Caco-2 (cell line): ENCODE results near the gene COQ8A. TPM values are rescaled to one million over a fixed set of nuclear protein-coding genes. Genes with fewer than 3 reads are reported as not detected.

Source experiments
- BruUV-seq: library from RNA; stranded (reverse); fragments of 400-500 nt; replicated peaks from 2 replicates; lab custom pipeline; 2021; lab: Mats Ljungman, UMichigan
- CTCF ChIA-PET: fragments of 300-600 bp; sonication (Branson Sonifier 250); formaldehyde crosslinking; loops from one replicate; lab custom pipeline; 2022; ENCODE audit warnings: antibody characterized with exemption; lab: Charles Lee
- POLR2A ChIA-PET: fragments of 300-600 bp; sonication (Branson Sonifier 250); formaldehyde crosslinking; loops from one replicate; lab custom pipeline; 2022; ENCODE audit warnings: antibody characterized with exemption; lab: Charles Lee
- DNase-seq, 2 experiments: peaks; one replicate each; pipeline versions ENCODE4 v3.0.0 to v3.0.0-alpha.2; 2020 to 2022
- H3K27me3 ChIP-seq: replicated peaks from 2 replicates; pipeline ENCODE4 v1.6.0; 2011; ENCODE audit warnings: low read length; ENCODE audit not compliant: control insufficient read depth, insufficient read depth
- H3K36me3 ChIP-seq: 2 replicates; pipeline ENCODE4 v1.5.1; 2011; ENCODE audit warnings: low read length; ENCODE audit not compliant: control insufficient read depth, insufficient read depth
- H3K4me1 ChIP-seq: fragments of 250-450 bp; sonication (Bioruptor Pico); 2 replicates; pipeline ENCODE4 v1.5.1; 2020; ENCODE audit warnings: mild to moderate bottlenecking
- H3K4me3 ChIP-seq: 2 replicates; pipeline ENCODE4 v1.5.1; 2011; ENCODE audit warnings: low read depth, mild to moderate bottlenecking, control low read depth, low read length
- H3K9me3 ChIP-seq: fragments of 250-450 bp; sonication (Bioruptor Pico); 2 replicates; pipeline ENCODE4 v1.5.1; 2020; ENCODE audit warnings: mild to moderate bottlenecking, moderate library complexity
- H3K27ac Mint-ChIP-seq: one replicate; pipeline ENCODE4 v1.8.0; 2022; ENCODE audit warnings: mixed read lengths; ENCODE audit not compliant: unreplicated experiment
- H3K27me3 Mint-ChIP-seq: one replicate; pipeline ENCODE4 v1.8.0; 2022; ENCODE audit warnings: mixed read lengths; ENCODE audit not compliant: insufficient read depth, unreplicated experiment
- H3K36me3 Mint-ChIP-seq: one replicate; pipeline ENCODE4 v1.8.0; 2022; ENCODE audit warnings: mild to moderate bottlenecking, mixed read lengths; ENCODE audit not compliant: insufficient read depth, unreplicated experiment
- H3K4me1 Mint-ChIP-seq: one replicate; pipeline ENCODE4 v1.8.0; 2022; ENCODE audit warnings: low read depth, mixed read lengths; ENCODE audit not compliant: unreplicated experiment
- H3K4me3 Mint-ChIP-seq: one replicate; pipeline ENCODE4 v1.8.0; 2022; ENCODE audit warnings: mild to moderate bottlenecking, moderate library complexity, mixed read lengths; ENCODE audit not compliant: unreplicated experiment
- H3K9me3 Mint-ChIP-seq: one replicate; pipeline ENCODE4 v1.8.0; 2022; ENCODE audit warnings: mixed read lengths; ENCODE audit not compliant: unreplicated experiment
- CTCF ChIP-seq, 2 experiments: fragments of 200-600 bp in 1 of 2; IDR thresholded peaks; 1 replicate in 1 of 2; 2 replicates in 1 of 2; pipeline versions ENCODE4 v1.5.1 to v1.8.0; 2011 to 2022; ENCODE audit warnings: antibody characterized with exemption in 1 of 2, control low read depth in 1 of 2, inconsistent platforms in 1 of 2, low read depth in 1 of 2, low read length in 1 of 2, mild to moderate bottlenecking in 1 of 2, moderate library complexity in 1 of 2; ENCODE audit not compliant: insufficient read depth in 1 of 2, severe bottlenecking in 1 of 2, unreplicated experiment in 1 of 2
- intact Hi-C: fragments of 100-400 bp; cut with micrococcal nuclease; formaldehyde crosslinking; loops from one replicate; pipeline ENCODE4 v1.10.0; 2022; ENCODE audit not compliant: unreplicated experiment
- total RNA-seq: library from RNA; stranded (reverse); gene quantifications from 2 replicates; pipeline ENCODE4 v1.2.3, GENCODE V29; 2022

COQ8A gene
- total RNA-seq, 1 experiment from 2014 or later = 50.0 TPM

GRCh38 chr1:226951286-226952117 is 11.4 kb downstream of the COQ8A start:
- Mint-ChIP-seq H3K27ac (no peak overlapping the region), H3K36me3 (no peaks in the 10 kb centered on the region), H3K27me3 (no peaks in the 10 kb centered on the region), H3K4me1 (peaks cover 3% of the 10 kb centered on the region), H3K4me3 (no peak overlapping the region), H3K9me3 (peaks cover 4% of the 10 kb centered on the region)
- POLR2A ChIA-PET = no interaction called here
- no peaks in the 10 kb centered on the region for H3K9me3 ChIP-seq
- H3K36me3 ChIP-seq = peaks cover 1% of the 10 kb centered on the region; the same call in 1 of the 2 replicates
- CTCF ChIA-PET = no interaction called here
- no peaks in the 10 kb centered on the region for H3K27me3 ChIP-seq
- no peak for TF ChIP-seq CTCF (IDR thresholded peaks at IDR 0.05; ENCODE audit: insufficient read depth in 1 of 2, low read depth in 1 of 2, low read length in 1 of 2, severe bottlenecking in 1 of 2, unreplicated experiment in 1 of 2)
- no peak overlapping the region for H3K4me3 ChIP-seq
- no peak for DNase-seq
- no TSS peak for BruUV-seq
- intact Hi-C loops = no loop called here
- peaks cover under 1% of the 10 kb centered on the region for H3K4me1 ChIP-seq

- no TSS peak for BruUV-seq
- POLR2A ChIA-PET = no interaction called here
- Mint-ChIP-seq H3K4me3 (no peak overlapping the region), H3K27me3 (no peaks in the 10 kb centered on the region), H3K4me1 (no peaks in the 10 kb centered on the region), H3K9me3 (peaks cover 10% of the 10 kb centered on the region), H3K27ac (no peak overlapping the region), H3K36me3 (peaks cover under 1% of the 10 kb centered on the region)
- no peaks in the 10 kb centered on the region for H3K9me3 ChIP-seq
- no peak overlapping the region for H3K4me3 ChIP-seq
- H3K4me1 ChIP-seq = no peaks in the 10 kb centered on the region
- no peak for DNase-seq
- intact Hi-C loops = no loop called here
- TF ChIP-seq CTCF (IDR thresholded peaks at IDR 0.05; ENCODE audit: insufficient read depth in 1 of 2, low read depth in 1 of 2, low read length in 1 of 2, severe bottlenecking in 1 of 2, unreplicated experiment in 1 of 2) = no peak
- peaks cover 1% of the 10 kb centered on the region; the same call in 1 of the 2 replicates for H3K36me3 ChIP-seq
- no peaks in the 10 kb centered on the region for H3K27me3 ChIP-seq
- CTCF ChIA-PET = no interaction called here
Measured at GRCh38 chr1:226952118-226952441, 12.0 kb downstream of the COQ8A start.

- peaks cover 21% of the 10 kb centered on the region for H3K9me3 Mint-ChIP-seq
- ChIA-PET CTCF (no interaction called here), POLR2A (no interaction called here)
- no peak for DNase-seq
- Histone ChIP-seq H3K4me3 (no peak overlapping the region), H3K9me3 (no peaks in the 10 kb centered on the region), H3K4me1 (no peaks in the 10 kb centered on the region), H3K36me3 (peaks cover 1% of the 10 kb centered on the region; the same call in 1 of the 2 replicates), H3K27me3 (no peaks in the 10 kb centered on the region)
- intact Hi-C loops = no loop called here
- no peaks in the 10 kb centered on the region for H3K4me1 Mint-ChIP-seq
- no peaks in the 10 kb centered on the region for H3K27me3 Mint-ChIP-seq
- no peak overlapping the region for H3K4me3 Mint-ChIP-seq
- BruUV-seq = no TSS peak
- H3K27ac Mint-ChIP-seq = no peak overlapping the region
- TF ChIP-seq CTCF (IDR thresholded peaks at IDR 0.05; ENCODE audit: insufficient read depth in 1 of 2, low read depth in 1 of 2, low read length in 1 of 2, severe bottlenecking in 1 of 2, unreplicated experiment in 1 of 2) = no peak
- peaks cover 9% of the 10 kb centered on the region for H3K36me3 Mint-ChIP-seq
Measured at GRCh38 chr1:226953175-226953800, 13.2 kb downstream of the COQ8A start.
